Measurements from ENCODE around the gene SIVA1. TPM values are rescaled to one million over a fixed set of nuclear protein-coding genes. Genes with fewer than 3 reads are reported as not detected.

SIVA1 gene
- polyA plus RNA-seq, 3 donors: 102 to 193 (median 156) TPM

- DNase-seq: no peak
- Mint-ChIP-seq H3K27me3 (ENCODE audit: low read depth in 3 of 3) (no peaks in the 10 kb centered on the region), H3K9me3 (peaks cover 2 to 9% (median 6%) of the 10 kb centered on the region in 7 donors), H3K4me3 (no peak overlapping the region), H3K27ac (no peak overlapping the region), H3K36me3 (peaks cover 21 to 26% of the 10 kb centered on the region in 2 donors), H3K4me1 (peaks cover 6% of the 10 kb centered on the region)
- Histone ChIP-seq H3K27me3 (ENCODE audit: control insufficient read depth in 2 of 2, insufficient read depth in 2 of 2, low read length in 2 of 2) (no peaks in the 10 kb centered on the region), H4K20me1 (ENCODE audit: insufficient read depth, low read length) (peaks cover 24% of the 10 kb centered on the region), H3K4me2 (replicated peaks; ENCODE audit: extremely low read depth, low read length, poor library complexity, severe bottlenecking) (no peak overlapping the region), H3K36me3 (replicated peaks in 1 of 2; ENCODE audit: control insufficient read depth in 1 of 2, insufficient read depth in 2 of 2, low read length in 2 of 2) (peaks cover 8 to 18% of the 10 kb centered on the region in 2 donors), H3K4me1 (ENCODE audit: control insufficient read depth in 1 of 2, insufficient read depth in 2 of 2, low read length in 2 of 2) (peaks cover 0 to 9% of the 10 kb centered on the region in 2 donors), H3K27ac (ENCODE audit: low read depth in 1 of 2, low read length in 2 of 2) (no peak overlapping the region), H3K9me3 (replicated peaks in 1 of 2; ENCODE audit: control insufficient read depth in 1 of 2, insufficient read depth in 1 of 2, low read length in 2 of 2) (peaks cover 4% of the 10 kb centered on the region in 2 donors), H3K9ac (ENCODE audit: insufficient read depth, low read length, poor library complexity, severe bottlenecking) (no peak overlapping the region), H2AFZ (ENCODE audit: insufficient read depth, low read depth, low read length, poor library complexity, severe bottlenecking) (no peak overlapping the region), H3K4me3 (replicated peaks in 1 of 3; ENCODE audit: low read depth in 2 of 3, low read length in 3 of 3) (no peak overlapping the region), H3K79me2 (ENCODE audit: insufficient read depth, low read length) (no peaks in the 10 kb centered on the region)
- TF ChIP-seq CTCF (IDR thresholded peaks at IDR 0.05): no peak
- WGBS (ENCODE audit: insufficient coverage): no CpG with 5 or more reads among the region's 4 CpGs
- intact Hi-C loops (cut with micrococcal nuclease): no loop called here
These were observed 13.4 kb downstream of the SIVA1 start for GRCh38 chr14:104766256-104766862.

DNA sequence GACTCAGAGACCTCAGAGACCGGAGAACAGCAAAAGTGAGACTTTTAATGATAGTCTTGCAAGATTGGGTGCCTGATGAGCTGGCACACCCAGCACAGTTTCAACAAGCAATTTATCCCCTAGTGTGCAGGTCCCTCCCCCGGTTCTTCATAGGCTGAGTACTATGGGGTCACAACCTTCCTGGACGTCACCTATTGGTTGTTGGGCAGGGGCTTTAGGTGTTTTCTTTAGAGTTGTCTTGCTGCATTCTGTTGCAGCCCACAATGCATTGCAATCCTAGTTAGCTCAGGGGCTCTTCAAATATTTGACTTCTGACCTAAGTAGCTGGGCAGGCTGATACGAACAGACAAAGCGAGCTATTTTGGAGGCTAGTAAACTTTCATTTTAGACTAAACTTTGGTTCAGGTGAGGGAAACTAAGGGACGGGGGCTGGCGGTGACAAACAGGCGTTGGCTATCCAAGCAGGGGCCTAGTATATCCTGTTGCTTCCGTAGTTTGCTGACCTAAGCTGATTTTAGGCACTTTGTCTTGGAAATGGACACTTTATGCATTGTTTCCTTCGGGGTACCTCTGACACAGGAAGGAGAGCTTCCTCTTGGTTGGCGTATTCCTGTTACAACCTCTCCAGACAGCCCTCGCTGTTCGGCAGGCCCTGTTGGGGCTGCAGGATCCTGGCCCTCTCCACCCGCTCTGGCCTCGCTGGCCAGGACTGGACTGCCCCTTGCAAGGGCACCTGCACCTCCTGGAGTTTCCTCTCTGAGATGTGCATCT, 14.1 kb downstream of the SIVA1 start:
- no peak overlapping the region for H3K4me3 Mint-ChIP-seq
- no peak for TF ChIP-seq CTCF (IDR thresholded peaks at IDR 0.05)
- peak overlapping the region in 1 of 7 donors; percentile 6 for H3K27ac Mint-ChIP-seq
- H3K4me1 Mint-ChIP-seq: peaks cover 6% of the 10 kb centered on the region
- DNase-seq: no peak
- Histone ChIP-seq H3K4me3 (replicated peaks in 1 of 3; ENCODE audit: low read depth in 2 of 3, low read length in 3 of 3) (no peak overlapping the region), H3K9me3 (replicated peaks in 1 of 2; ENCODE audit: control insufficient read depth in 1 of 2, insufficient read depth in 1 of 2, low read length in 2 of 2) (peaks cover 7 to 9% of the 10 kb centered on the region in 2 donors), H3K9ac (ENCODE audit: insufficient read depth, low read length, poor library complexity, severe bottlenecking) (no peak overlapping the region), H4K20me1 (ENCODE audit: insufficient read depth, low read length) (peaks cover 31% of the 10 kb centered on the region), H3K4me1 (ENCODE audit: control insufficient read depth in 1 of 2, insufficient read depth in 2 of 2, low read length in 2 of 2) (peaks cover 0 to 9% of the 10 kb centered on the region in 2 donors), H3K36me3 (replicated peaks in 1 of 2; ENCODE audit: control insufficient read depth in 1 of 2, insufficient read depth in 2 of 2, low read length in 2 of 2) (peaks cover 15 to 25% of the 10 kb centered on the region in 2 donors), H3K79me2 (ENCODE audit: insufficient read depth, low read length) (no peaks in the 10 kb centered on the region), H2AFZ (ENCODE audit: insufficient read depth, low read depth, low read length, poor library complexity, severe bottlenecking) (no peak overlapping the region), H3K4me2 (replicated peaks; ENCODE audit: extremely low read depth, low read length, poor library complexity, severe bottlenecking) (no peak overlapping the region), H3K27ac (ENCODE audit: low read depth in 1 of 2, low read length in 2 of 2) (no peak overlapping the region), H3K27me3 (ENCODE audit: control insufficient read depth in 2 of 2, insufficient read depth in 2 of 2, low read length in 2 of 2) (no peaks in the 10 kb centered on the region)
- H3K27me3 Mint-ChIP-seq (ENCODE audit: low read depth in 3 of 3): no peaks in the 10 kb centered on the region
- 82% methylated on average over 12 of the region's 15 CpGs for WGBS (ENCODE audit: insufficient coverage)
- intact Hi-C loops (cut with micrococcal nuclease): no loop called here
- H3K36me3 Mint-ChIP-seq: peaks cover 25 to 30% of the 10 kb centered on the region in 2 donors
- H3K9me3 Mint-ChIP-seq: peaks cover 2 to 12% (median 11%) of the 10 kb centered on the region in 7 donors

Measured in CD14-positive monocyte (primary cell).